Measurements from ENCODE around the gene CA5A.

The CA5A gene

DNA sequence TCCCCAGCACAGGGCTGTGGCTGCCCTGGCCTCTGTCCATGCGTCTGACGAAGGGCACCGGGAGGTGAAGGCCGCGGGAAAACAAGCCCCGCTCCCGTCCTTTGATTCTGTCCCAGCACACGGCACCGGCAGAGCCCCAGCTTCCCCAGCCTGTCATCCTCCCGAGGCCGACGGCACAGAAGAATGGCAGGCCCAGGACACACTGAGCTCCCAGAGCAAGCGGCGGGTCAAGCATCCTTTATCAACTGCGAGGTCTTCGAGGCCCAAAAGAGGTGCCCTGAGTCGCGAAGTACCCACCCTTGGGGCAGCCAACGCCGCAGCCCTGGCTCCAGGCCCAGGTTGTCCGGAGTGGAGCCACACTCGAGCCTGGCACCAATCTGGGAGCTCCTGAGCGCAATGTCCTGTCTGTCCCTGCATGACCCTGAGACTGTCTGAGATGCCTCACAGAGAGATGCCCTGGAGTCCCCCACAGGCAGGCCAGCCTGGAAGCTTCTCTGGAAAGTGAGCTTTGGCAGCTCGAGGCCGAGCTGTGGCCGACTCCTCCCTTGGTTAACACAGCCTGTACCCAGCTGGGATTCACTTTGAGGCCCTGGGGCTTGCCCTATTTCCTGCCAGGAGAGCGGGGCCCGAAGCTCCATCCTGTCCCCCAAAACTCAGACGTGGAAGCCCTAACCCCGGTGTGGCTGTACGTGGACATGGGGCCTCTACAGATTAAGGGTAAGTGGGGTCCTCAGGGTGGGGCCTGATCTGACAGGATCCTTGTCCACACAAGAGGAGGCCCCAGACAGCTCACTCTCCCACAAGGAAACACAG, 90.3 kb downstream of the CA5A start:
- no peak for DNase-seq (ENCODE audit: low spot score)
- peak overlapping the region; percentile 98 for H3K27ac ChIP-seq
- POLR2A ChIA-PET (ENCODE audit: low non-redundant PET) = interaction anchor here (0.6 kb wide), 1 partner anchor 19 kb away, joined by 3 read pairs; no protein-coding TSS in a partner anchor
- TF ChIP-seq, protein P1, sequence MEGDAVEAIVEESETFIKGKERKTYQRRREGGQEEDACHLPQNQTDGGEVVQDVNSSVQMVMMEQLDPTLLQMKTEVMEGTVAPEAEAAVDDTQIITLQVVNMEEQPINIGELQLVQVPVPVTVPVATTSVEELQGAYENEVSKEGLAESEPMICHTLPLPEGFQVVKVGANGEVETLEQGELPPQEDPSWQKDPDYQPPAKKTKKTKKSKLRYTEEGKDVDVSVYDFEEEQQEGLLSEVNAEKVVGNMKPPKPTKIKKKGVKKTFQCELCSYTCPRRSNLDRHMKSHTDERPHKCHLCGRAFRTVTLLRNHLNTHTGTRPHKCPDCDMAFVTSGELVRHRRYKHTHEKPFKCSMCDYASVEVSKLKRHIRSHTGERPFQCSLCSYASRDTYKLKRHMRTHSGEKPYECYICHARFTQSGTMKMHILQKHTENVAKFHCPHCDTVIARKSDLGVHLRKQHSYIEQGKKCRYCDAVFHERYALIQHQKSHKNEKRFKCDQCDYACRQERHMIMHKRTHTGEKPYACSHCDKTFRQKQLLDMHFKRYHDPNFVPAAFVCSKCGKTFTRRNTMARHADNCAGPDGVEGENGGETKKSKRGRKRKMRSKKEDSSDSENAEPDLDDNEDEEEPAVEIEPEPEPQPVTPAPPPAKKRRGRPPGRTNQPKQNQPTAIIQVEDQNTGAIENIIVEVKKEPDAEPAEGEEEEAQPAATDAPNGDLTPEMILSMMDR (conservative IDR thresholded peaks at IDR 0.05; ENCODE audit: low read depth) = no peak
- CTCF ChIA-PET = interaction anchor here (0.5 to 2.1 kb wide), 6 partner anchors 22 to 77 kb away, joined by 3 to 6 read pairs (median 3); no protein-coding TSS in a partner anchor

DNA sequence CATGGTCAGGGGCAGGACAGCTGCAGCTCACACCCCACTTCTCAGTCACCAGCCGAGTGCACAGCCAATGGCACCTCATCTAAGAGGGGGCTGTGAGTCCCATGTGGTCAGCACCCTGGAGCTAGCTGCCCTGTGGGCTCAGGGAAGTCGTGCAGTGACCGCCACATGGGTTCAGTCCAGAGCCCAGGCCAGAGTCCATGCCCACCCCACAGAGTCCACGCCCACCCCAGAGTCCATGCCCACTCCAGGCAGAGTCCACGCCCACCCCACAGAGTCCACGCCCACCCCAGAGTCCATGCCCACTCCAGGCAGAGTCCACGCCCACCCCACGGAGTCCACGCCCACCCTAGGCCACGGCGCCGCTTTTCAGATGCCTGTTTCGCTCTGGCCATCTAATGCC, 91.1 kb downstream of the CA5A start:
- H3K27ac ChIP-seq = peak overlapping the region; percentile 98
- TF ChIP-seq, protein P1 (conservative IDR thresholded peaks at IDR 0.05; ENCODE audit: low read depth) = no peak
- CTCF ChIA-PET = interaction anchor here (0.7 to 2.1 kb wide), 4 partner anchors 26 to 76 kb away, joined by 3 to 6 read pairs (median 4); no protein-coding TSS in a partner anchor
- DNase-seq (ENCODE audit: low spot score) = no peak
- POLR2A ChIA-PET (ENCODE audit: low non-redundant PET) = interaction anchor here (0.6 kb wide), 1 partner anchor 20 kb away, joined by 3 read pairs; no protein-coding TSS in a partner anchor

DNA sequence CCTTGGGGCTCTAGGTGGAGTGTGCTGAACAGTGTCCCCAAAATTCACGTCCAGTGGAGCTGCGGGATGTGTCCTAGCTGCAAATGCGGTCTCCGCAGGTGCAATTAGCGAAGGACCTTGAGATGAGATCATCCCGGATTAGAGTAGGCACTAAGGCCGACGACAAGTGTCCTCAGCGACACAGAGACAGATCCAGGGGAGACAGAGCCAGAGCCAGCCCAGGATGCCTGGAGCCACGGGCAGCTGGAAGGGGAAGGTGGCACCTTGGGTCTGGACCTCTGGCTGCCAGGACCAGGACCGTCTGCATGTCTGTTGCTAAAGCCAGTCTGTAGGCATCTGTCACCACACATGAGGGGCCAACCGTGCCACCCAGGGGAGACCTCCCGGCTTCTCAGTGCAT, 91.5 kb downstream of the CA5A start:
- DNase-seq (ENCODE audit: low spot score) = no peak
- ChIA-PET CTCF (interaction anchor here (1.0 to 2.1 kb wide), 2 partner anchors 27 to 66 kb away, joined by 3 to 6 read pairs; no protein-coding TSS in a partner anchor), POLR2A (ENCODE audit: low non-redundant PET) (interaction anchor here (0.6 kb wide), 2 partner anchors 20 to 79 kb away, joined by 3 to 6 read pairs; partner anchors contain the start of gene KLHDC4)
- TF ChIP-seq, protein P1 (conservative IDR thresholded peaks at IDR 0.05; ENCODE audit: low read depth) = no peak
- peak overlapping the region; percentile 98 for H3K27ac ChIP-seq

DNA sequence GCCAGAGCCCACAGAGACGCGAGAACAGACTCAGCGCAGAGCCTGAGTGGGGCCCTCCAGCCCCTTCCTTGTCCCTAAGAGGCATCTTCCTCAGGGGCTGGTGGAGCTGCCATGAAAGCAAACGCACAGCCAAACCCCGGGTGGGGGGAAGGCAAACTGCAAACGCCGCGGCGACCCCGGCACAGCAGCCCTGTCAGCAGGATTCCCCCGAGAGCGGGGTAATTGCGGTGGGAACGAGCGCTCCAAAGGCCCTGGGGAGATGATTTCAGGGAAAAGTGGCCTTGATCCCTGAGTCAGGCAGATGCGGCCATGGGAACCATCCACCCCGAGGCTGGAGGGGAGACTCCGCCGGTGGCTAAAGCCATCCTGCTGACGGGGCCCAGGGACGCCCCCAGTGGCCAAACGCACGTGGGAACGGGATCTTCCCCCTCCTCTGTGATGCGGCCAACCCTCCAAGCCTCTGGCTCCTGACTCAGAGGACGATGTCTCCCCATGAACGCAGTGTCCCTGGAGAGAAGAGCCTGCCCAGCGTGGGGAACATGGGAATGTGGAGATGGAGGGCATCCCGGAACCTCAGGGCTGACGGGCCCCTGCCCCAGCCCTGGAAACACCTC, 92.1 kb downstream of the CA5A start:
- POLR2A ChIA-PET (ENCODE audit: low non-redundant PET) = interaction anchor here (0.6 kb wide), 1 partner anchor 78 kb away, joined by 6 read pairs; the partner anchor contains the start of gene KLHDC4
- CTCF ChIA-PET = interaction anchor here (1.0 to 2.1 kb wide), 2 partner anchors 27 to 65 kb away, joined by 3 to 6 read pairs; no protein-coding TSS in a partner anchor
- DNase-seq (ENCODE audit: low spot score) = no peak
- TF ChIP-seq, protein P1 (conservative IDR thresholded peaks at IDR 0.05; ENCODE audit: low read depth) = no peak
- peak overlapping the region; percentile 98 for H3K27ac ChIP-seq

DNA sequence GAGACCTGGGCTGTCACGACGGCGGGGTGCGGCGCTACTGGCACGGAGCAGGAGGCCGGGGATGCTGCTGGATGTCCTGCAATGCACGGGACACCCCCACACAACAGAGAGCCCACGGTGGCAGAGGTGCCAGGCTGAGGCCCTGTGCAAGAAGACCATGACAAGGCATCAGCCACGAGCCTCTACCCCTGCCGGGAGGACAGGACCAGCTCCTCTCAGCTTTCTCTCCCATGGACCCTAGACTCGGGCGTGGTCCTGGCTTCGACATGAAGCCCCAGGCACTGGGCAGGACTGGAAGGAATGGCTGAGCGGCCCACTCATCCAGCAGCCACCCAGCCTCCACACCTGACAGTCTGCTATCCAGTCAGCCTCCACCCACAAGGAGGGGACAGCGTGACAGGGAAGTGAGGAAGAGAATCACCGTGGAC, 92.6 kb downstream of the CA5A start:
- POLR2A ChIA-PET (ENCODE audit: low non-redundant PET) = no interaction called here
- CTCF ChIA-PET = interaction anchor here (1.5 kb wide), 1 partner anchor 28 kb away, joined by 5 read pairs; no protein-coding TSS in a partner anchor
- TF ChIP-seq, protein P1 (conservative IDR thresholded peaks at IDR 0.05; ENCODE audit: low read depth) = no peak
- H3K27ac ChIP-seq = peak overlapping the region; percentile 98
- no peak for DNase-seq (ENCODE audit: low spot score)

DNA sequence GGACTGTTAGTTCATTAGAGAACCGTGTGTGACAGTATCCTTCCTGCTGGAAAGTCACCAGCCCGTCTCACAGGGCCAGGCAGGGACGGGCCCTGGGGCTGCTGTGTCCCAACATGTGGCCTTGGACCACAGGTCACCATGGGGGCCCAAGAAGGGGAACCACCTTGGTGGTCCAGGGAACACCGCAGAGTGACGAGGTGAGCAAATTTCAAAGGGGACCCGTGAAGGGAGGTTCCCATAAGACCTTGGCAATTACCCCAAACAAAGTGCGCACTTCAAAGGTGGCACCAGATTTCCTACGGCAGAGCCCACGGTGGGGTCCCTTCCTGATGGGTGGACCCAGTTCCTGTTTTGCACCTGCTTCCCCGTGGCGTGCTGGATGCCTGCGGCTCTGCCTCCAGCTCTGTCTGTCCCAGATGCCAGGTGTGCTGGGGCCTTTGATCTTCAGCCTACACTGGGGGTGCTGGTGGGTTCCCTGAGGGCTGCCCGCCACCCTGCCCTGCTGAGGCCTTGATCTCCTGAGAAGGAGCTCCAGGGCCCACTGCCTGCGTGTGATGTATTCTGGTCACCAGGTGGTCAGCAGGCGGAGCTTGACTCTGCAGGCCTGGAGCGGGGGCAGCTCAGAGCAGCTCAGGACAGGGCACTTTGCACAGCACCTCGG, 94.0 kb downstream of the CA5A start:
- ChIA-PET CTCF (interaction anchor here (1.5 kb wide), 1 partner anchor 29 kb away, joined by 5 read pairs; no protein-coding TSS in a partner anchor), POLR2A (ENCODE audit: low non-redundant PET) (no interaction called here)
- TF ChIP-seq, protein P1 (conservative IDR thresholded peaks at IDR 0.05; ENCODE audit: low read depth) = no peak
- peak overlapping the region; percentile 98 for H3K27ac ChIP-seq
- no peak for DNase-seq (ENCODE audit: low spot score)

All from RWPE1 (cell line).